ENCODE measurements around the gene XPC.
"Not testable (repeated sequence)": the region's sequence is repeated elsewhere in the genome, so short reads cannot be mapped to it uniquely, and the experiment has no call there.

Gene XPC

GRCh38 chr3:14113965-14114635 lies 64.3 kb downstream of the XPC start:
- Histone ChIP-seq H3K36me3 (peaks cover 23% of the 10 kb centered on the region), H3K4me1 (ENCODE audit: control insufficient read depth in 1 of 2, insufficient read depth in 1 of 2, low read depth in 1 of 2, low read length in 1 of 2) (no peaks in the 10 kb centered on the region), H3K27ac (no peak overlapping the region), H3K4me3 (ENCODE audit: low read depth in 1 of 2, low read length in 1 of 2) (no peak overlapping the region), H3K27me3 (no peaks in the 10 kb centered on the region), H3K9me3 (no peaks in the 10 kb centered on the region)
- TF ChIP-seq CTCF (IDR thresholded peaks at IDR 0.05), result no peak

GRCh38 chr3:14110699-14111098 lies 67.7 kb downstream of the XPC start:
- Histone ChIP-seq H3K4me3 (ENCODE audit: low read depth in 1 of 2, low read length in 1 of 2) (no peak overlapping the region), H3K9me3 (no peaks in the 10 kb centered on the region), H3K36me3 (peaks cover 18% of the 10 kb centered on the region), H3K27me3 (no peaks in the 10 kb centered on the region), H3K4me1 (ENCODE audit: control insufficient read depth in 1 of 2, insufficient read depth in 1 of 2, low read depth in 1 of 2, low read length in 1 of 2) (no peaks in the 10 kb centered on the region), H3K27ac (no peak overlapping the region)
- no peak for TF ChIP-seq CTCF (IDR thresholded peaks at IDR 0.05)

- H3K27ac ChIP-seq; H3K36me3 ChIP-seq; H3K4me3 ChIP-seq (ENCODE audit: low read depth in 1 of 2, low read length in 1 of 2); H3K4me1 ChIP-seq (ENCODE audit: control insufficient read depth in 1 of 2, insufficient read depth in 1 of 2, low read depth in 1 of 2, low read length in 1 of 2); H3K9me3 ChIP-seq; H3K27me3 ChIP-seq: not testable (repeated sequence)
These were observed 68.6 kb downstream of the XPC start for GRCh38 chr3:14109821-14110220.

GRCh38 chr3:14097616-14098391 lies 80.6 kb downstream of the XPC start:
- Histone ChIP-seq H3K4me1 (ENCODE audit: control insufficient read depth in 1 of 2, insufficient read depth in 1 of 2, low read depth in 1 of 2, low read length in 1 of 2) (no peaks in the 10 kb centered on the region), H3K27ac (no peak overlapping the region), H3K4me3 (ENCODE audit: low read depth in 1 of 2, low read length in 1 of 2) (no peak overlapping the region), H3K9me3 (no peaks in the 10 kb centered on the region), H3K36me3 (no peaks in the 10 kb centered on the region), H3K27me3 (peaks cover 44% of the 10 kb centered on the region)
- no peak for TF ChIP-seq CTCF (IDR thresholded peaks at IDR 0.05)

GRCh38 chr3:14096742-14097141 lies 81.7 kb downstream of the XPC start:
- H3K4me1 ChIP-seq (ENCODE audit: control insufficient read depth in 1 of 2, insufficient read depth in 1 of 2, low read depth in 1 of 2, low read length in 1 of 2), result no peaks in the 10 kb centered on the region
- H3K9me3 ChIP-seq, result no peaks in the 10 kb centered on the region
- no peak overlapping the region for H3K4me3 ChIP-seq (ENCODE audit: low read depth in 1 of 2, low read length in 1 of 2)
- H3K36me3 ChIP-seq, result no peaks in the 10 kb centered on the region
- no peak for TF ChIP-seq CTCF (IDR thresholded peaks at IDR 0.05)
- peaks cover 43% of the 10 kb centered on the region for H3K27me3 ChIP-seq
- no peak overlapping the region for H3K27ac ChIP-seq

Data from neutrophil (primary cell).